Stimulated activated CD4-positive, alpha-beta T cell treated with anti-CD3 and anti-CD28 coated beads, Interleukin-2, amount 100 ng/mL, for 48 hours (primary cell): ENCODE results near the gene USP17L13.
"Not testable (repeated sequence)": the region's sequence is repeated elsewhere in the genome, so short reads cannot be mapped to it uniquely, and the experiment has no call there.

ENCODE experiments used
- DNase-seq, 2 donors: peaks; one replicate each; pipeline ENCODE4 v3.0.0-alpha.2; 2020

Gene USP17L13, protein sequence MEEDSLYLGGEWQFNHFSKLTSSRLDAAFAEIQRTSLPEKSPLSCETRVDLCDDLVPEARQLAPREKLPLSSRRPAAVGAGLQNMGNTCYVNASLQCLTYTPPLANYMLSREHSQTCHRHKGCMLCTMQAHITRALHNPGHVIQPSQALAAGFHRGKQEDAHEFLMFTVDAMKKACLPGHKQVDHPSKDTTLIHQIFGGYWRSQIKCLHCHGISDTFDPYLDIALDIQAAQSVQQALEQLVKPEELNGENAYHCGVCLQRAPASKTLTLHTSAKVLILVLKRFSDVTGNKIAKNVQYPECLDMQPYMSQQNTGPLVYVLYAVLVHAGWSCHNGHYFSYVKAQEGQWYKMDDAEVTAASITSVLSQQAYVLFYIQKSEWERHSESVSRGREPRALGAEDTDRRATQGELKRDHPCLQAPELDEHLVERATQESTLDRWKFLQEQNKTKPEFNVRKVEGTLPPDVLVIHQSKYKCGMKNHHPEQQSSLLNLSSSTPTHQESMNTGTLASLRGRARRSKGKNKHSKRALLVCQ

GRCh38 chr4:9224596-9224995, at the start of gene USP17L13:
Gene USP17L13, plus strand, starts transcription at chr4:9224896. Its CDS starts 0 bp downstream, at chr4:9224896.
- DNase-seq, result not testable (repeated sequence)

- DNase-seq, result not testable (repeated sequence)
Observed at GRCh38 chr4:9210357-9210756, 14.3 kb upstream of the USP17L13 start, which contains the start of gene USP17L10. Gene USP17L10, plus strand, starts transcription at chr4:9210657. Its CDS starts 0 bp downstream, at chr4:9210657.

GRCh38 chr4:9214701-9215100, 10.0 kb upstream of the USP17L13 start:
- not testable (repeated sequence) for DNase-seq

GRCh38 chr4:9215105-9215504, 9.6 kb upstream of the USP17L13 start, which contains the start of gene USP17L11:
Gene USP17L11, plus strand, starts transcription at chr4:9215405. Its CDS starts 0 bp downstream, at chr4:9215405.
- not testable (repeated sequence) for DNase-seq

GRCh38 chr4:9219852-9220251, 4.8 kb upstream of the USP17L13 start, which contains the start of gene USP17L12:
Gene USP17L12, plus strand, starts transcription at chr4:9220152. Its CDS starts 0 bp downstream, at chr4:9220152.
- not testable (repeated sequence) for DNase-seq

- DNase-seq, result not testable (repeated sequence)
Observed at GRCh38 chr4:9230249-9230648, 5.6 kb downstream of the USP17L13 start.

DNA sequence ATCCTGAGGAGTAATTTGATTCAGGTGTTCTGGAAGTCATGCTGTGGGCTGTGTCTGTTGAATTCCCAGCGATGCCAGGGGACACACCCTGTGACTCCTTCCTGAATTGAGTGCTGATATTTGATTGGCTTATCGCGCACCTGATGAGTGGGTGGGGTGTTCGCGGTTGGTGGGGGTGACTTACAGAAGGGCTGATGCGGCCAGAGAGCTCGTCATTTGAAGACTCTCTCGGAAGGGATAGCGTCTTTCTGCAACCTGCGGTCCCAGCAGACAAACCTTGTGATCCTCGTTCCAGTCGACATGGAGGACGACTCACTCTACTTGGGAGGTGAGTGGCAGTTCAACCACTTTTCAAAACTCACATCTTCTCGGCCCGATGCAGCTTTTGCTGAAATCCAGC, 9.4 kb downstream of the USP17L13 start, which contains the start of gene USP17L15:
Gene USP17L15, plus strand, starts transcription at position 301 of the 400 bp plus-strand sequence. Its CDS starts 0 bp downstream, at position 301.
- not testable (repeated sequence) for DNase-seq

GRCh38 chr4:9238461-9238860, 13.8 kb downstream of the USP17L13 start:
- DNase-seq, result not testable (repeated sequence)

DNA sequence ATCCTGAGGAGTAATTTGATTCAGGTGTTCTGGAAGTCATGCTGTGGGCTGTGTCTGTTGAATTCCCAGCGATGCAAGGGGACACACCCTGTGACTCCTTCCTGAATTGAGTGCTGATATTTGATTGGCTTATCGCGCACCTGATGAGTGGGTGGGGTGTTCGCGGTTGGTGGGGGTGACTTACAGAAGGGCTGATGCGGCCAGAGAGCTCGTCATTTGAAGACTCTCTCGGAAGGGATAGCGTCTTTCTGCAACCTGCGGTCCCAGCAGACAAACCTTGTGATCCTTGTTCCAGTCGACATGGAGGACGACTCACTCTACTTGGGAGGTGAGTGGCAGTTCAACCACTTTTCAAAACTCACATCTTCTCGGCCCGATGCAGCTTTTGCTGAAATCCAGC, 18.9 kb downstream of the USP17L13 start, which contains the start of gene USP17L17:
Gene USP17L17, plus strand, starts transcription at position 301 of the 400 bp plus-strand sequence. Its CDS starts 0 bp downstream, at position 301.
- DNase-seq, result not testable (repeated sequence)

DNA sequence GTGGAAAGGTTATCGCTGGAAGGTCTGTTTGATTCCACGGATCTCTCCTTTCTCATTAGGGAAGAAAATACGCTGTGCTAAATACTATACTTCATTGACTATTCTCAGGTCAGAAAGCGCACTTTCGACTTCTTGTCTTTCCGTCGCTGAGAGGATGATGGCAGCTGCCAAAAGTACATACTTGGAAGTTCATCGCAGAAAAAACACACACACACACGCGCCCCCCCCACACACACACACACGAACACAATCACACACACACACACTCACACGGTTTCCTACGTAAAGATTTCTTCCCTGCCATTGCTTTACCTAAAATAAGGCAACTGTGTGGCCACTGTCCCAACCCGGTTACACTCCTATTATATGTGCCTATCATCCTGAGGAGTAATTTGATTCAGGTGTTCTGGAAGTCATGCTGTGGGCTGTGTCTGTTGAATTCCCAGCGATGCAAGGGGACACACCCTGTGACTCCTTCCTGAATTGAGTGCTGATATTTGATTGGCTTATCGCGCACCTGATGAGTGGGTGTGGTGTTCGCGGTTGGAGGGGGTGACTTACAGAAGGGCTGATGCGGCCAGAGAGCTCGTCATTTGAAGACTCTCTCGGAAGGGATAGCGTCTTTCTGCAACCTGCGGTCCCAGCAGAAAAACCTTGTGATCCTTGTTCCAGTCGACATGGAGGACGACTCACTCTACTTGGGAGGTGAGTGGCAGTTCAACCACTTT, 23.4 kb downstream of the USP17L13 start, which contains the start of gene USP17L18:
Gene USP17L18, plus strand, starts transcription at position 678 of the 728 bp plus-strand sequence. Its CDS starts 0 bp downstream, at position 678.
- not testable (repeated sequence) for DNase-seq

- DNase-seq, result not testable (repeated sequence)
Observed at GRCh38 chr4:9253078-9253477, 28.4 kb downstream of the USP17L13 start, which contains the start of gene USP17L19. Gene USP17L19, plus strand, starts transcription at chr4:9253378. Its CDS starts 0 bp downstream, at chr4:9253378.

DNA sequence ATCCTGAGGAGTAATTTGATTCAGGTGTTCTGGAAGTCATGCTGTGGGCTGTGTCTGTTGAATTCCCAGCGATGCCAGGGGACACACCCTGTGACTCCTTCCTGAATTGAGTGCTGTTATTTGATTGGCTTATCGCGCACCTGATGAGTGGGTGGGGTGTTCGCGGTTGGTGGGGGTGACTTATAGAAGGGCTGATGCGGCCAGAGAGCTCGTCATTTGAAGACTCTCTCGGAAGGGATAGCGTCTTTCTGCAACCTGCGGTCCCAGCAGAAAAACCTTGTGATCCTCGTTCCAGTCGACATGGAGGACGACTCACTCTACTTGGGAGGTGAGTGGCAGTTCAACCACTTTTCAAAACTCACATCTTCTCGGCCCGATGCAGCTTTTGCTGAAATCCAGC, 33.1 kb downstream of the USP17L13 start, which contains the start of gene USP17L20:
Gene USP17L20, plus strand, starts transcription at position 301 of the 400 bp plus-strand sequence. Its CDS starts 0 bp downstream, at position 301.
- DNase-seq, result not testable (repeated sequence)

GRCh38 chr4:9262572-9262971, 37.9 kb downstream of the USP17L13 start, which contains the start of gene USP17L21:
Gene USP17L21, plus strand, starts transcription at chr4:9262872. Its CDS starts 0 bp downstream, at chr4:9262872.
- not testable (repeated sequence) for DNase-seq

DNA sequence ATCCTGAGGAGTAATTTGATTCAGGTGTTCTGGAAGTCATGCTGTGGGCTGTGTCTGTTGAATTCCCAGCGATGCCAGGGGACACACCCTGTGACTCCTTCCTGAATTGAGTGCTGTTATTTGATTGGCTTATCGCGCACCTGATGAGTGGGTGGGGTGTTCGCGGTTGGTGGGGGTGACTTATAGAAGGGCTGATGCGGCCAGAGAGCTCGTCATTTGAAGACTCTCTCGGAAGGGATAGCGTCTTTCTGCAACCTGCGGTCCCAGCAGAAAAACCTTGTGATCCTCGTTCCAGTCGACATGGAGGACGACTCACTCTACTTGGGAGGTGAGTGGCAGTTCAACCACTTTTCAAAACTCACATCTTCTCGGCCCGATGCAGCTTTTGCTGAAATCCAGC, 42.6 kb downstream of the USP17L13 start, which contains the start of gene USP17L22:
Gene USP17L22, plus strand, starts transcription at position 301 of the 400 bp plus-strand sequence. Its CDS starts 0 bp downstream, at position 301.
- DNase-seq, result not testable (repeated sequence)

DNA sequence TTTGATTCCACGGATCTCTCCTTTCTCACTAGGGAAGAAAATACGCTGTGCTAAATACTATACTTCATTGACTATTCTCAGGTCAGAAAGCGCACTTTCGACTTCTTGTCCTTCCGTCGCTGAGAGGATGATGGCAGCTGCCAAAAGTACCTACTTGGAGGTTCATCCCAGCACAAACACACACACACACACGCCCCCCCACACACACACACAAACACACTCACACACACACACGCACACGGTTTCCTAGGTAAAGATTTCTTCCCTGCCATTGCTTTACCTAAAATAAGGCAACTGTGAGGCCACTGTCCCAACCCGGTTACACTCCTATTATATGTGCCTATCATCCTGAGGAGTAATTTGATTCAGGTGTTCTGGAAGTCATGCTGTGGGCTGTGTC, 47.0 kb downstream of the USP17L13 start:
- not testable (repeated sequence) for DNase-seq
